ENCODE data around the gene SLX4.

DNA sequence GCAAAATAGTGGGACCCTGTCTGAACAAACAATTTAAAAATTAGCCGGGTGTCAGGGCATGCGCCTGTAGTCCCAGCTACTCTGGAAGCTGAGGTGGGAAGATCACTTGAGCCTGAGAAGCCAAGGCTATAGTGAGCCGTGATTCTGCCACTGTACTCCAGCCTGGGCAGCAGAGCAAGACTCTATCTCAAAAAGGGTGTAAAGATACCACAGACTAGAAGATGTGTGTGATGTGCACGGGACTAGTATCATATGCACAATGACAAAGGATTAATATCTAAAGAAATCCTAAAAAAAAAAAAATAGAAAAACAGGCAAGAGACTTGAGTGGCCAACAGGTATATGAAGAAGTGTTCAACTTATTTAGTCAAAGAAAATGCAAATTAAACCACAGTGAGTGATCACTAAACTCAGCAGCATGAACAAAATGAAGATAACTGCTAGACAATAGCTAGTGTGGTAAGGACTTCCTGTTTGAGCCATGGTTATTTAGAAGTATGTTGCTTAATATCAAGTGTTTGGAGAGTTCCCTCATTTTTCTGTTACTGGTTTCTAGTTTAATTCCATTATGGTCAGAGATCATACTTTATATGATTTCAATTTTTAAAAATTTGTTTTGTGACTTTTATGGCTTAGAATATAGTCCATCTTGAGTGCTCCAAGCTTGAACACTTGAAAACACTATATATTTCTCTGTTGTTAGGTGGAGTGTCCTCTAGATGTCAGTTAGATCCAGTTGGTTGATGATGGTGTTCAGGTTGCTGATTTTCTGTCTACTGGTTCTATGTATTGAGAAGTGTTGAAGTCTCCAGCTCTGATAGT lies 14.7 kb upstream of the SLX4 start:
- TF ChIP-seq GLIS3 (CRISPR knock-in tag; IDR thresholded peaks at IDR 0.05) (no peak), ARNTL (CRISPR knock-in tag; IDR thresholded peaks at IDR 0.05; ENCODE audit: borderline replicate concordance, low read depth) (no peak), ZNF70 (CRISPR knock-in tag; IDR thresholded peaks at IDR 0.05) (no peak), ZFP30 (CRISPR knock-in tag; IDR thresholded peaks at IDR 0.05) (no peak), RARB (CRISPR knock-in tag; IDR thresholded peaks at IDR 0.05) (no peak), ZC3H10 (CRISPR knock-in tag; IDR thresholded peaks at IDR 0.05) (no peak), TCF4 (CRISPR knock-in tag; IDR thresholded peaks at IDR 0.05; ENCODE audit: borderline replicate concordance) (no peak), ISL1 (CRISPR knock-in tag; IDR thresholded peaks at IDR 0.05) (no peak)
- TF ChIP-seq, protein P1, sequence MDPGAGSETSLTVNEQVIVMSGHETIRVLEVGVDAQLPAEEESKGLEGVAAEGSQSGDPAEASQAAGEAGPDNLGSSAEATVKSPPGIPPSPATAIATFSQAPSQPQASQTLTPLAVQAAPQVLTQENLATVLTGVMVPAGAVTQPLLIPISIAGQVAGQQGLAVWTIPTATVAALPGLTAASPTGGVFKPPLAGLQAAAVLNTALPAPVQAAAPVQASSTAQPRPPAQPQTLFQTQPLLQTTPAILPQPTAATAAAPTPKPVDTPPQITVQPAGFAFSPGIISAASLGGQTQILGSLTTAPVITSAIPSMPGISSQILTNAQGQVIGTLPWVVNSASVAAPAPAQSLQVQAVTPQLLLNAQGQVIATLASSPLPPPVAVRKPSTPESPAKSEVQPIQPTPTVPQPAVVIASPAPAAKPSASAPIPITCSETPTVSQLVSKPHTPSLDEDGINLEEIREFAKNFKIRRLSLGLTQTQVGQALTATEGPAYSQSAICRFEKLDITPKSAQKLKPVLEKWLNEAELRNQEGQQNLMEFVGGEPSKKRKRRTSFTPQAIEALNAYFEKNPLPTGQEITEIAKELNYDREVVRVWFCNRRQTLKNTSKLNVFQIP (CRISPR knock-in tag; IDR thresholded peaks at IDR 0.05; ENCODE audit: borderline replicate concordance, low read depth) = no peak
- TF ChIP-seq, protein P2, sequence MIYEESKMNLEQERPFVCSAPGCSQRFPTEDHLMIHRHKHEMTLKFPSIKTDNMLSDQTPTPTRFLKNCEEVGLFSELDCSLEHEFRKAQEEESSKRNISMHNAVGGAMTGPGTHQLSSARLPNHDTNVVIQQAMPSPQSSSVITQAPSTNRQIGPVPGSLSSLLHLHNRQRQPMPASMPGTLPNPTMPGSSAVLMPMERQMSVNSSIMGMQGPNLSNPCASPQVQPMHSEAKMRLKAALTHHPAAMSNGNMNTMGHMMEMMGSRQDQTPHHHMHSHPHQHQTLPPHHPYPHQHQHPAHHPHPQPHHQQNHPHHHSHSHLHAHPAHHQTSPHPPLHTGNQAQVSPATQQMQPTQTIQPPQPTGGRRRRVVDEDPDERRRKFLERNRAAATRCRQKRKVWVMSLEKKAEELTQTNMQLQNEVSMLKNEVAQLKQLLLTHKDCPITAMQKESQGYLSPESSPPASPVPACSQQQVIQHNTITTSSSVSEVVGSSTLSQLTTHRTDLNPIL (CRISPR knock-in tag; IDR thresholded peaks at IDR 0.05; ENCODE audit: low read depth) = no peak
- TF ChIP-seq, protein P3, sequence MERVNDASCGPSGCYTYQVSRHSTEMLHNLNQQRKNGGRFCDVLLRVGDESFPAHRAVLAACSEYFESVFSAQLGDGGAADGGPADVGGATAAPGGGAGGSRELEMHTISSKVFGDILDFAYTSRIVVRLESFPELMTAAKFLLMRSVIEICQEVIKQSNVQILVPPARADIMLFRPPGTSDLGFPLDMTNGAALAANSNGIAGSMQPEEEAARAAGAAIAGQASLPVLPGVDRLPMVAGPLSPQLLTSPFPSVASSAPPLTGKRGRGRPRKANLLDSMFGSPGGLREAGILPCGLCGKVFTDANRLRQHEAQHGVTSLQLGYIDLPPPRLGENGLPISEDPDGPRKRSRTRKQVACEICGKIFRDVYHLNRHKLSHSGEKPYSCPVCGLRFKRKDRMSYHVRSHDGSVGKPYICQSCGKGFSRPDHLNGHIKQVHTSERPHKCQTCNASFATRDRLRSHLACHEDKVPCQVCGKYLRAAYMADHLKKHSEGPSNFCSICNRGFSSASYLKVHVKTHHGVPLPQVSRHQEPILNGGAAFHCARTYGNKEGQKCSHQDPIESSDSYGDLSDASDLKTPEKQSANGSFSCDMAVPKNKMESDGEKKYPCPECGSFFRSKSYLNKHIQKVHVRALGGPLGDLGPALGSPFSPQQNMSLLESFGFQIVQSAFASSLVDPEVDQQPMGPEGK (CRISPR knock-in tag; IDR thresholded peaks at IDR 0.05; ENCODE audit: borderline replicate concordance) = no peak
